Stimulated activated CD4-positive, alpha-beta T cell treated with anti-CD3 and anti-CD28 coated beads, TNF-alpha, amount 100 ng/mL, for 1 hour (primary cell): ENCODE results near the gene TMEM37.

ENCODE experiments used
- DNase-seq, 3 donors: peaks; one replicate each; pipeline ENCODE4 v3.0.0-alpha.2; 2020; ENCODE audit warnings: low read depth in 3 of 3, low spot score in 1 of 3

The TMEM37 gene

GRCh38 chr2:119417908-119418307 lies 13.7 kb upstream of the TMEM37 start:
- DNase-seq: no peak

GRCh38 chr2:119419065-119419464 lies 12.6 kb upstream of the TMEM37 start:
- no peak for DNase-seq

DNA sequence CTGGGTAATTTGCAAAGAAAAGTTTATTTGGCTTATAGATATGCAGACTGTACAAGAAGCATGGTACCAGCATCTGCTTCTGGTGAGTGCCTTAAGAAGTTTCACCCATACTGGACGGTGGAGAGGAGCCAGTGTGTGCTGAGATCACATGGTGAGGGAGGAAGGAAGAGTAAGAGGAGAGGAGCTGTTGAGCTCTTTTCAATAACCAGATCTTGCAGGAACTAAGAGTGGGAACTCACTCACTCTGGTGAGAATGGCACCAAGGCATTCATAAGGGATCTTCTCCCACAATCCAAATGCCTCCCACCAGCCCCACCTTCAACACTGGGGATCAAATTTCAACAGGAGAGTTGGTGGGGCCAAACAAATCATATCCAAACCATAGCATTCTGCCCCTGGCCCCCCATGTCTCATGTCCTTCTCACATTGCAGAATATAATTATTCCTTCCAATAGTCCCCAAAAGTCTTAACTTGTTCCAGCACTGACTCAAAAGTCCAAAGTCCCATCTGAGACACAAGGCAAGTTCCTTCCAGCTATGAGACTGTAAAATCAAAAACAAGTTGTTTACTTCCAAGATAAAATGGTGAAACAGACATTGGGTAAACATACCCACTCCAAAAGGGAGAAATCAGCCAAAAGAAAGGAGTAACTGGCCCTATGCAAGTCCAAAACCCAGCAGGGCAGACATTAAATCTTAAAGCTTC lies 11.7 kb upstream of the TMEM37 start:
- no peak for DNase-seq

- DNase-seq: no peak
These were observed 10.3 kb upstream of the TMEM37 start for GRCh38 chr2:119421304-119421703.

DNA sequence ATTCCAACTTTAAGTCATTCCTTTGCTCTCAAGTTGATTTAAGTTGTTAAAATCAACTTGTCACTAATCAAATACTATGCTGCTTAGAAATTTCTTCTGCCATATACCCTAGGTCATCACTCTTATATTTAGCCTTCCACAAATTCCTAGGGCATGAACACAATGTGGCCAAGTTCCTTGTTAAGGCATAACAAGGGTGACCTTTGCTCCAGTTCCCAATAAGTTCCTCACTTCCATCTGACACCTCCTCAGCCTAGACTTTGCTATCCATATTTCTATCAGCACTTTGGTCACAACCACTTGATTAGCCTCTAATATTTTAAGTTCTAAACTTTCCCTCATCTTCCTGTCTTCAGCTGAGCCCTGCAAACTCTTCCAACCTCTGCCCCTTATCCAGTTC lies 9.9 kb upstream of the TMEM37 start:
- DNase-seq: no peak

DNA sequence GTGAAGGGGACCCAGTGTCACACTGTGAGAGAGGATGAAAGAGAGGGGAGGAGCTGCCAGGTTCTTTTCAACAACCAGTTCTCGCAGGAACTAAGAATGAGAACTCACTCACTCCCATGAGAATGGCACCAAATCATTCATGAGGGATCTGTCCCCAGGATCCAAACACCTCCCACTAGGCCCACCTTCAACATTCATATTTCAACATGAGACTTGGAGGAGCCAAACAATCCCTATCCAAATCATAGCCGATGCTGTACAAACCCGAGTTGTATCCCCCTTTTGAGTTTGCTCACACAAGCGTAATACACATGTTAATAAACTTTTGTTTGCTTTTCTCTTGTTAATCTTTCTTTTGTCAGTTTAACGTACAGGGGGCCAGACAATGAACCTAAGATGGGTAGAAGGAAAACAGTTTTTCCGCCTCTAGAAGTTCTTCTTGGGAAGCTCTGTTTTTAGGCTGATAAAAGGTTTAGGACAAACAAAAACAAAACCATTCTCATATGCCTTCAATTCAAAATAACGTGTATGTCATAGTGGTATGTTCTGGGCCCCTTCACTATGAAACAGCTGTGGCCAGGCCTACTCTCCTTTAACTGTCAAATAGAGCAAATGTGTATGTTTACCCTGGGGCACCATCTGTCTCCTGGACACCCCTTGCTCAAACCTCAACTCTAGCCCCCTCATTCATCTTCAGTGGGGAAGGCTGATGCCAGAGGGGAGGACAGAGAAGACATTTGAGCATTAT lies 9.1 kb upstream of the TMEM37 start:
- no peak for DNase-seq

GRCh38 chr2:119423108-119423444 lies 8.6 kb upstream of the TMEM37 start:
- DNase-seq: no peak

DNA sequence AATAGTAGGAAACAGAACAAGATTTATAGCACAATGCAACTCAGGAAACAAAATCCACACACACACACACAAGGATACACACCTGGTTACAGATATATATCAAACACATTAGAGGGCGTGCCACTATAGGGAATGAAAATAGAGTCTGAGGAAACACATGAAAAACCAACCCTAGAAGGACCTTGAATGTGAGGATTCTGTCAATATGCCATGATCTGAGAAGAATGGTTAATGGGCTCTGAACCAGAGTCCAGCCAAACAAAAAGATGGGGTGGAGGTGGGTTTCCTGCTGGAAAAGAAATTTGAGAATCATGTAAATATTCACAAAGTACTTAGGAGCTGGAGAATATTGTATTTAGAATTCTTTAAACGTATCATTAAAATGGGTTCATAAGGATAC lies 7.8 kb upstream of the TMEM37 start:
- DNase-seq: no peak

DNA sequence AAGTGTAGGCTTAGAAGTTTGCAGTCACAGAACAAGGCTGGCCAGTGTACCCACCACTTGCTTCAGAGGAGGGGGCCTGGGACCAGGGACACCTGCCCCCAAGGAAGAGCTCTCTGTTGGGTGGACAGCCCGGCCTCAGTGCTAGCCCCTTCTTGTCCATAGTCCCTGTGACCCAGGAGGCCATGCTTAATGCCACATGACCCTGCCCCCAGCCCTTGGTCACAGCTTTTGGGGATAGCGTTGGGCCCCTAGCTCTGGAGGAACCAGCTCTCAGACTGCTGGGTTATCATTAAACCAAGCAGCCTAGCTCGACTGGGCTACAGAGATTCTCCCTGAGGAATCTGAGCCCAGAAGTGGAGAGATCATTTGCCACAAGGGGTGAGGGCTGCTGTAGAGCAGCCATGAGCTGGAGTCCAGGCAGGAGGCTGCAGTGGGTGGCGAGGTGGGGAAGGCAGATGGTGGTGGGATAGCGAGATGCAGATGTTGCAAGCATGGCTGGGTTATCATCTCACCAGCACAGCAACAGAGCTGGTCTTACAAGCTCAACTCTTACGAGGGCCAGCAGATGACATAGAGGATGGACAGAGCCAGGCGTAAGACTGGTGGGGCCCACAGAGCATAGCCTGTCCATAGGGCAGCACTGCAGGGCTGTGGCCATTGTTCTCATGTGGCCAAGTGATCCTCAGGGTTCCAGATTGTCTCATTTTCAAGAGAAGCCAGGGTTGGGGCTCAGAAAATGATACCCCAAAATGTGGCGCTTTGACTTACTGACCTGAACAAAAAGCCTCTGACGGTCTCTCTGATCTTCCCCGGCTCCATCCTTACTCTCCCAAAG lies 7.2 kb upstream of the TMEM37 start:
- DNase-seq: no peak

DNA sequence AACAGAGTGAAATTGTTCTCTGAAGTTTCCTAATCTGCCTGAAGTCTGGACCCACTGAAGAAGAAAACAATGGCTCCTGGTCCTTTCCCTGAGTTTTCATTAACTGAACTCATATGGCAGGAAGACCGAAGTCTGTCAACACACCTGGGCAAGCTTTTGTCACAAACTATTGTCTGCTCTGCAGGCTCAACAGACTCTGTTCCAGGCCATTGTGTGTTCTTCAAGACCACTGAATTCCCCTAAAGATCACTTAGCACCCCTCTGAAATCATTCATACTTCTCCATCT lies 6.6 kb upstream of the TMEM37 start:
- no peak for DNase-seq

GRCh38 chr2:119425620-119426395 lies 5.8 kb upstream of the TMEM37 start:
- DNase-seq: no peak

DNA sequence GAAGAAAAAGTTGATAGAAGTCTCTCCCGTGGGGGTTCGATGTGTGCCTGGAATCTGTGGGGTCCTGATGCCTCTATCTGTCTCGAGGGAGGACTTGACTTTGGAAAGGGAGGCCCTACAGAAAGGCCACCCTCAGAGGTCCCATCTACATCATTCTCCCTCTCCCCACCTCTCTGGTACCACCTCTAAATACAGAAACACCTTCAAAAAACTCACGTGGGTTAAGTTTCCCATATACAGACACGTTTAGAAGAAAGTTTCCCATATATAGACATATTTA lies 5.3 kb upstream of the TMEM37 start:
- DNase-seq: no peak

DNA sequence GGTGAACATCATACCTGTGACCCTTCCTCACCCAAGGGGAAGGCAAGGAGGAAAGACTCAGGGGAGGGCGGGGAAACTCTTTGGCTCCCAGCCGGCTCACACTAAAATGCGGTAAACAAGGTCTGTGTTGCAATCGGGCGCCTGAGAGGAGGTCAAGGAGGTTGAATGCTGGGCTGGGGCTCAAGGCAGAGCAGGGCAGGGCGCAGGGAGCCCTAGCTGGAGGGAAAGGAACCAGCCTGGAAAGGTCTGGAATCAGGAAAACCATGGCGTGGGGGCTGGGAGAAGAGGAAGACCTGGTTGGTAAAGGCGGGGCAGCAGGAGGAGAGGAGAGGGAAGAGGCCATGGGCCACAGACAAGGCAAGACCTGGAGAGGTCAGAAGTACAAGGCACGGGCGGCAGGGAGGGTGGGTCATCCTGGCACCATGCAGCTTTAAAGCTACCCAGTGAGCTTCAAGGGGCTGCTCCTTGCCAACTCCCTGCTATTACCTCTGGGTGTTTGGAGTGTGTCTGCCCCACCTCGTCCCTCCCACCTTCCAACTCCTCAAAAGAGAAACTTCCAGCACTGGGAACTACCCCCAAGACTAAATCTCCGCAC lies 4.8 kb upstream of the TMEM37 start:
- no peak for DNase-seq

DNA sequence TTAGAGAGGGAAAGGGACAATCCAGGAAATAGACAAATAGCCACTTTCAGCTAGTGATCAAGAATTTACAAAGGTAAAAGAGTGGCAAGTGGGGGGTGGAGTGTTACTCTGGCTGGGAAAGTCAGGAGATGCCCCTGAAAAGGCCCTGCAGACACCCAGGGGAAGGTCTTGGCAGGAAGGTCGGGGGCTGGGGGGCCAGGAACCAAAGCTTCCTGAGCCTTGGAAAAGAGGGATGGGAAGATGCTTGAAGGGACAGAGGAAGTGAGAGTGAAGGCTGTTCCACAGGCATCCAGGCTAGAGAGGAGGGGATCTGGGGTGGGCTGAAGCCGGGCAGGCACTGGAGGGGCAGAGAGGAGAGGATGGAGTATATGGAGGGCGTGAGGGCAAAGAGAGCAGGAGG lies 3.9 kb upstream of the TMEM37 start:
- DNase-seq: no peak

DNA sequence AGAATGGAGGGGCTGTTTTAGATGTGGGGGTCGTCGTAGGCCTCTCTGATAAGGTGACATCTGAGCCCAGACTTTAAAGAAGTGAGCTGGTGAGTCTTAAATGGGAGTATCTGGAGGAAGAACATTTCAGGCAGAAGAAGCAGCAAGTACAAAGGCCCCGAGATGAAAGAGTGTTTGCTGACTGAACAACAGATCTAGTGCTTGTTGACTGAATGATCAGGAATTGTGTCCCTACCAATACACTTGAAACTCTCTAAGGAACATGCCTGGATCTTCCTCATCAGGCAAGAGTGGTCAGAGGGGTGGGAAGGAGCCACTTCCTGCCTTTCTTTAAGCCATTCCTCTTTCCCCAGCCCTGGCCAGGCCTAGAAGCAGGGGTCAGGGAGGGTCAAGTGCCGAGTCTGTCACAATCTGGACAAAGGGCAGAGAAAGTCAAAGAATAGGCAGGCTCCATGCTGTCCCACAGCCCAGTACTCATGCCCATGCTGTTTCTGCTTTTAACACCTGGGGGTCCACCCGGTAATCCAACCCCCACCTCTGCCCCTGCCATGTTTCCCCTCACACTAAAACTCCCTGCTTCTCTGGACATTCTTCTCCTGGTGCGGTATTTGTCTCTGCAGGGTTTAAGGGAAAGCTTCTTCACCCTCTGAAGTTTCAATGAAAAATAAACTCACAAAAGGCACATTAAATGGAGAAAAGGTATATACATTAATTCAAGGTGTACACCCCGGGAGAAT lies 3.0 kb upstream of the TMEM37 start:
- no peak for DNase-seq

DNA sequence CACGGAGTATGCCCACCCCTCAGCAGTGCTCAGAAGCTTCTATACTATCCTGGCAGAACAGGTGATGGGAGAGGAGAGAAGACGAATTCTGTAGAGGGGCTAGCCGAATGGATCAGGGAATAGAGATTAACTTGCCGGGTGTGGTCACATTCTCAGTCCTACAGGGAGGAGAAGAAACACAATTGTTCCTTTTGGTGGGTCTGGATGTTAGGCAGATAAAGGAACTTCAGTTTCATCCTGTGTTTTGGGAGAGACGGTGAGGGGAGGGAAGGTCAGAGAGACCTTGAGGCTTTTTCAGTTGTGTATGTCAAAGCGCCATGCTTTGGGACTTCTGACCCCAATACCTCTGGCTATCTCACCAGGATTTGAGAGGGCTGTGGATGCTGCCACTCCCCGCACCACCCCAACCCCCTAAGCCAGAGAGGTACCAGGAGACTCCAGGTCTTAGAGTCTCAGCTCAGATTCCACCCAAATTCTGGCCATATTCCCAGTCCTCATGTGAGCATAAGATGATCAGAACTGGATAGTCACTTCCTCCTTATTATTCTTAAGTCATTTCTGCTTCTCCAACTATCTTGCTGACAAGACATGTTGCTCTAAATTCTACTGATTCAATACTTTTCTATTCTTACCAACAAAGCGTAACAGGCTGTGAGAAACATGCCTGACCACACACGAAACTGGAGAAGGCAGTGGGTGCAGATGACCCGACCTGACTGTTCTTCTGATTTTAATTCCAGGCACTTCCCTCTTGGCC lies 2.3 kb upstream of the TMEM37 start:
- no peak for DNase-seq

- DNase-seq: no peak
These were observed 1.6 kb upstream of the TMEM37 start for GRCh38 chr2:119430023-119430498.

DNA sequence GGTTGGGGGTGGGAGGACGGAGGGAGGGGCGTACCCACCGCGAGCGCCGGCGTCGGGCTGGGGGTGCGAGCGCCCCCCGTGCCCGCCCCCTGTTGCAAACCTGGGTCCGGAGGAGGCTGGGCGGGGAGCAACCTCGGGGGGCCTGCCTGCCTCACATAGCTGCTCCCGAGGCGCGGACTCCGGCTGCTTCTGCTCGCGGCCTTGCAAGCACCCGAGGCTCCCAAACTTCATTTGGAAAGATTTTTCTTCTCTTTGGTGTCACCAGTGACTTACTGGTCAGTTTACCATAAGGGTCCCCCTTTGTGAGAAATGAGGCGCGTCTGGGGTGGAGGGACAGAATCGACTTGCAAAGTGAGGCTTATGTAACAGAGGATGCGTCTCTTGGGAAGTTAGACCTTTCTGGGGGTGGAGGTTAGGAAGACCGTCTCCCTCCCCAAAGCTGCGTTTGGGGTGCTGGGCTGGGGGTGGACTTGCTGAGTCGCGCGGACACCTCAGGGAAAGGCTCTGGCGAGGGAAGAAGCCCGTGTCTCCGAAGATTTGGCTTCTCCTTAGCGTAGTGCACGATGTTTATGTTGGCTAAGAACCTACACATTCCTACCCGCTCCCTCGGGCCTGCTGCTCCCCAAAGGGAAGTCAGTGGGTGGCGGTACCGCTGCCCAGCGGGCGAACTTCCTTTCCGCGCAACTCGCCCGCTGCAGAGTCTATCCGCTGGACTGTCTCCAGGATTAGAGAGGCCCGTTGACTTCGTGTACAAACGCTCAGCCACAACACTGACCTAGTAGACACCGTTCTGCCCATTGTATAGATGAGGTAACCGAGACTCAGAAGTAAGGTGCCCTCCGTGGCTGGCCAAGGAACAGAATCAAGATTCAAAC lies 559 bp downstream of the TMEM37 start:
- no peak for DNase-seq
